GOT3 (cell line): ENCODE results near the gene PSMD9.
A peak's percentile ranks its signal among the peaks of the same experiment; 100 is the strongest.
"Not testable (repeated sequence)": the region's sequence is repeated elsewhere in the genome, so short reads cannot be mapped to it uniquely, and the experiment has no call there.

ENCODE experiments used
- DNase-seq: peaks from one replicate; lab custom pipeline; 2025; ENCODE audit warnings: mixed read lengths; lab: John Stamatoyannopoulos, UW

Gene PSMD9

GRCh38 chr12:121888478-121889273, at the start of gene PSMD9:
PSMD9 (plus strand) TSS chr12:121888790; CDS start chr12:121888857, 67 bp downstream.
- peak; percentile 89 for DNase-seq

GRCh38 chr12:121839106-121839992, 49.2 kb upstream of the PSMD9 start:
- DNase-seq: peak; percentile 95

- DNase-seq: no peak
Observed at GRCh38 chr12:121839993-121840761, 48.4 kb upstream of the PSMD9 start.

- DNase-seq: no peak
Observed at GRCh38 chr12:121843236-121843982, 45.2 kb upstream of the PSMD9 start.

- DNase-seq: no peak
Observed at GRCh38 chr12:121845701-121846100, 42.9 kb upstream of the PSMD9 start.

- DNase-seq: no peak
Observed at GRCh38 chr12:121849211-121849610, 39.4 kb upstream of the PSMD9 start.

GRCh38 chr12:121849665-121850064, 38.9 kb upstream of the PSMD9 start:
- no peak for DNase-seq

- not testable (repeated sequence) for DNase-seq
Observed at GRCh38 chr12:121852392-121852791, 36.2 kb upstream of the PSMD9 start.

GRCh38 chr12:121857322-121858246, 31.0 kb upstream of the PSMD9 start:
- DNase-seq: no peak

- no peak for DNase-seq
Observed at GRCh38 chr12:121858318-121858661, 30.3 kb upstream of the PSMD9 start.

- no peak for DNase-seq
Observed at GRCh38 chr12:121858662-121859572, 29.7 kb upstream of the PSMD9 start, which contains the start of gene HPD. HPD (minus strand) TSS chr12:121858859; CDS start chr12:121858823, 36 bp downstream.

GRCh38 chr12:121860257-121860656, 28.3 kb upstream of the PSMD9 start:
- DNase-seq: no peak

- DNase-seq: not testable (repeated sequence)
Observed at GRCh38 chr12:121860699-121861098, 27.9 kb upstream of the PSMD9 start.

- no peak for DNase-seq
Observed at GRCh38 chr12:121861636-121862254, 26.8 kb upstream of the PSMD9 start.

- DNase-seq: no peak
Observed at GRCh38 chr12:121866331-121866730, 22.3 kb upstream of the PSMD9 start.

- DNase-seq: not testable (repeated sequence)
Observed at GRCh38 chr12:121869229-121869628, 19.4 kb upstream of the PSMD9 start.

GRCh38 chr12:121871467-121871866, 17.1 kb upstream of the PSMD9 start:
- no peak for DNase-seq

- no peak for DNase-seq
Observed at GRCh38 chr12:121872546-121873215, 15.9 kb upstream of the PSMD9 start.
